Osteoblast (primary cell): ENCODE measurements around the gene SNED1. TPM values are rescaled to one million over a fixed set of nuclear protein-coding genes. Genes with fewer than 3 reads are reported as not detected.
A peak's percentile ranks its signal among the peaks of the same experiment; 100 is the strongest.

Experiments used
- DNase-seq: peaks from one replicate; pipeline ENCODE4 v3.0.0; 2011; ENCODE audit warnings: low spot score, mixed read lengths; ENCODE audit not compliant: insufficient read length; ENCODE audit errors: missing footprints
- H2AFZ ChIP-seq: 2 replicates; pipeline ENCODE4 v1.6.0; 2011; ENCODE audit warnings: mild to moderate bottlenecking, low read length
- H3K27ac ChIP-seq: 2 replicates; pipeline ENCODE4 v1.5.1; 2011; ENCODE audit warnings: mild to moderate bottlenecking, low read depth, low read length, moderate library complexity
- H3K27me3 ChIP-seq: 2 replicates; pipeline ENCODE4 v1.6.0; 2012; ENCODE audit warnings: mild to moderate bottlenecking, control low read depth, inconsistent platforms, low read length, moderate library complexity; ENCODE audit not compliant: insufficient read depth
- H3K36me3 ChIP-seq: 2 replicates; pipeline ENCODE4 v1.5.1; 2011; ENCODE audit warnings: mild to moderate bottlenecking, low read length, control low read depth, moderate library complexity; ENCODE audit not compliant: insufficient read depth
- H3K4me1 ChIP-seq: 2 replicates; pipeline ENCODE4 v1.5.1; 2011; ENCODE audit warnings: mild to moderate bottlenecking, low read length, control low read depth, moderate library complexity; ENCODE audit not compliant: insufficient read depth
- H3K4me2 ChIP-seq: 2 replicates; pipeline ENCODE4 v1.6.0; 2011; ENCODE audit warnings: mild to moderate bottlenecking, low read length; ENCODE audit not compliant: insufficient read depth
- H3K4me3 ChIP-seq: fragments of 200-600 bp; sonication (generic); 3 replicates; pipeline ENCODE4 v1.5.1; 2012; ENCODE audit warnings: mild to moderate bottlenecking, low read length, inconsistent platforms; ENCODE audit not compliant: insufficient read depth
- H3K79me2 ChIP-seq: 2 replicates; pipeline ENCODE4 v1.6.0; 2012; ENCODE audit warnings: mild to moderate bottlenecking, low read length, control low read depth, inconsistent platforms; ENCODE audit not compliant: insufficient read depth
- H3K9me3 ChIP-seq: 2 replicates; pipeline ENCODE4 v1.5.1; 2011; ENCODE audit warnings: low read depth, low read length, control low read depth
- H4K20me1 ChIP-seq: 2 replicates; pipeline ENCODE4 v1.6.0; 2012; ENCODE audit warnings: mild to moderate bottlenecking, low read length, control low read depth; ENCODE audit not compliant: insufficient read depth
- CTCF ChIP-seq: IDR thresholded peaks from 2 replicates; pipeline ENCODE4 v1.5.1; 2011; ENCODE audit warnings: mild to moderate bottlenecking, low read depth, low read length, moderate library complexity; ENCODE audit errors: extremely low read depth
- total RNA-seq: library from RNA; depleted of rRNA; stranded (reverse); fragments of >200 nt; gene quantifications from 2 replicates; pipeline ENCODE4 v1.2.3, GENCODE V29; 2012

Gene SNED1
- total RNA-seq, 1 donor: 94.8 TPM

GRCh38 chr2:241095594-241096290, 97.3 kb downstream of the SNED1 start:
- no peak for TF ChIP-seq CTCF
- Histone ChIP-seq H3K4me3 (no peak overlapping the region), H3K4me1 (peaks cover 2% of the 10 kb centered on the region), H3K27ac (no peak overlapping the region), H3K36me3 (peaks cover 78% of the 10 kb centered on the region), H3K79me2 (peaks cover 35% of the 10 kb centered on the region), H4K20me1 (no peaks in the 10 kb centered on the region), H3K27me3 (no peaks in the 10 kb centered on the region), H3K9me3 (no peaks in the 10 kb centered on the region), H2AFZ (no peak overlapping the region), H3K4me2 (no peak overlapping the region)
- no peak for DNase-seq

GRCh38 chr2:241096979-241097378, 98.6 kb downstream of the SNED1 start:
- Histone ChIP-seq H3K27me3 (no peaks in the 10 kb centered on the region), H3K9me3 (no peaks in the 10 kb centered on the region), H3K36me3 (peaks cover 66% of the 10 kb centered on the region), H3K4me3 (no peak overlapping the region), H2AFZ (no peak overlapping the region), H3K4me1 (peaks cover 10% of the 10 kb centered on the region), H4K20me1 (peaks cover 4% of the 10 kb centered on the region), H3K79me2 (peaks cover 46% of the 10 kb centered on the region), H3K4me2 (no peak overlapping the region), H3K27ac (no peak overlapping the region)
- no peak for TF ChIP-seq CTCF
- DNase-seq: no peak

- H3K79me2 ChIP-seq: peaks cover 57% of the 10 kb centered on the region
- H2AFZ ChIP-seq: no peak overlapping the region
- no peak for TF ChIP-seq CTCF
- no peak overlapping the region for H3K4me3 ChIP-seq
- no peak overlapping the region for H3K27ac ChIP-seq
- peaks cover 46% of the 10 kb centered on the region for H3K36me3 ChIP-seq
- H4K20me1 ChIP-seq: peaks cover 4% of the 10 kb centered on the region
- no peaks in the 10 kb centered on the region for H3K27me3 ChIP-seq
- H3K4me1 ChIP-seq: peaks cover 17% of the 10 kb centered on the region
- H3K9me3 ChIP-seq: no peaks in the 10 kb centered on the region
- H3K4me2 ChIP-seq: no peak overlapping the region
- DNase-seq: no peak
These were observed 100.8 kb downstream of the SNED1 start for GRCh38 chr2:241099246-241099645.

GRCh38 chr2:241102239-241102803, 103.9 kb downstream of the SNED1 start, which contains the start of gene MTERF4:
TSS of gene MTERF4 (minus strand) at chr2:241102287. CDS start at chr2:241102273, 14 bp downstream.
- H3K27ac ChIP-seq: peak within 1 kb of the TSS; percentile 64
- H3K9me3 ChIP-seq: no peaks in the 10 kb centered on the region
- peaks cover 4% of the 10 kb centered on the region for H4K20me1 ChIP-seq
- H3K4me1 ChIP-seq: peaks cover 17% of the 10 kb centered on the region
- peak within 1 kb of the TSS; percentile 94 for H2AFZ ChIP-seq
- peak within 1 kb of the TSS; percentile 86 for H3K4me3 ChIP-seq
- H3K27me3 ChIP-seq: no peaks in the 10 kb centered on the region
- TF ChIP-seq CTCF: no peak
- peak within 1 kb of the TSS; percentile 87 for H3K4me2 ChIP-seq
- H3K79me2 ChIP-seq: peaks cover 53% of the 10 kb centered on the region
- peaks cover 18% of the 10 kb centered on the region for H3K36me3 ChIP-seq
- DNase-seq: peak; percentile 98
